Activated naive CD4-positive, alpha-beta T cell treated with anti-CD3 and anti-CD28 coated beads, Interleukin-2, amount 50 U/mL, for 72 hours (primary cell): ENCODE results near the gene LTB4R2. TPM values are rescaled to one million over a fixed set of nuclear protein-coding genes. Genes with fewer than 3 reads are reported as not detected.
"Not testable (repeated sequence)": the region's sequence is repeated elsewhere in the genome, so short reads cannot be mapped to it uniquely, and the experiment has no call there.

ENCODE experiments used
- ATAC-seq, 2 donors: fragments of 150-1000 bp; cut with Tn5 transposase; 2 replicates each; pipeline ENCODE4 v1.10.0; 2021; ENCODE audit warnings: mild to moderate bottlenecking in 2 of 2, moderate library complexity in 2 of 2
- DNase-seq, 2 donors: peaks; one replicate each; pipeline ENCODE4 v3.0.0; 2021 to 2022; ENCODE audit warnings: low spot score in 2 of 2
- H3K27ac Mint-ChIP-seq, 2 donors: one replicate each; pipeline ENCODE4 v1.8.0; 2022; ENCODE audit warnings: mild to moderate bottlenecking in 2 of 2, mixed read lengths in 2 of 2
- H3K36me3 Mint-ChIP-seq, 2 donors: one replicate each; pipeline ENCODE4 v1.8.0; 2022; ENCODE audit warnings: mixed read lengths in 2 of 2
- H3K9me3 Mint-ChIP-seq, 2 donors: one replicate each; pipeline ENCODE4 v1.8.0; 2022; ENCODE audit warnings: mixed read lengths in 2 of 2
- total RNA-seq, 2 donors: library from RNA; stranded (reverse); gene quantifications; one replicate each; pipeline ENCODE4 v1.2.3, GENCODE V29; 2022

LTB4R2 gene
- total RNA-seq, 2 donors from 2014 or later, result 13.7 to 16.2 TPM

DNA sequence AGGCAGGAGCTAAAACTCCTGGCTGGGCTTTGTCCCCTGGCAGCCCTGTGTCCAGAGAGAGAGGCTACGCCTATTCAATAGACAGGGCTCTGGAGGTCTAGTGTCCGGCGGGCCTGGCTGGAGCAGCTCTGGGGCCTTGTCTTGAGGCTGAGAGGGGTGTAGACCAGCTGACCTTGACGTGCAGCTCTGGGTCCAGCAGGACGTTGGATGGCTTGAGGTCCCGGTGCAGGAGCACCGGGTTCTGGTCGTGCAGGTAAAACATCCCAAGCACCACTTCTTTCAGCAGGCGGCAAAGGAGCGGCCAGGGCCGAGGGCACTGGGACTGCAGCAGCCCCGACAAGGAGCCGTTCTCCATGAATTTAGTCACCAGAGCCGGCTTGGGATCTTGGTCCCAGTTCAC is 28.9 kb downstream of the LTB4R2 start:
- no peak for DNase-seq
- Mint-ChIP-seq H3K36me3 (peaks cover 0 to 5% of the 10 kb centered on the region in 2 donors), H3K27ac (no peak overlapping the region), H3K9me3 (no peaks in the 10 kb centered on the region)
- no peak for ATAC-seq

DNA sequence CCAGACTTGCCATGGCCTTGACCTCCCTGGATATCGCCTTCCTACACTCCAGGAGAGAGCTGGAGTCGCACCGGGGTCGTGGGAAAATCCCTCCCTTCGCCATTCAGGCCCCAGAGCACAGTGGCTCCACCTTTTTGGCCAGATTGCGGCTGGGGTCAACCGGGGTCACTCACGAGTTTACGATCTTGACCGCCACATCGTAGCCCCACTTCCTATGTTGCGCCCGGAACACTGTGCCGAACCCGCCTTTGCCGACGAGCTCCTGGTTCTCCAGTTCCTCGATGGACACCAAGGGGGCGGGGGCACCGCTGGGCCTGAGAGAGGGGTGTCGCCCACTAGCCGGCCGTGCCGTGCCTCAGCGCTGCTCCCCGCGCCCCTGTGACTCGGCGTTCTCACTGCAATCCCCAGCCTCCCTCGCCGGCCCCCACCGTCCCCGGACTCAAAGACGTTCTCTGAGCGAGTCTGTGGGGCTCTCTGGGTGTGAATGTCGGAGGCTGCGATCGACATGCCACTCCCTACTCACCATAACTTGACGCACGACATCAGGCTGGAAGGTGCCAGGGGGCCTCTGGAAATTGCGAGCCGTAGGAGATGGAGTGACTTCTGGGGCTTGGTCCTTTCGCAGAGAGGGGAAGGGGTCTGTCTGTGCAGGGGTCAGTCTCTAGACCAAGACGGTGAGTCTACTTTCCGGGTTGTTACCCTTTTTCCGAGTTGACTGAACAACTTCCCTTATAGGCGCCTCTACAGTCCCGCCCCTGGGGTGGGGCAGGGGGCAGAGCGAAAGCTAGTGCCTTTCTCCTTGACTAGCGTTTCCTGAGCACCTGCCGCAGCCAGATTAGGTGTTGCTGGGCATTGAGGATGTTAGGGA is 29.6 kb downstream of the LTB4R2 start, which contains the start of gene RIPK3:
RIPK3 (minus strand) TSS at position 708 of the 868 bp plus-strand sequence; CDS start at position 543, 165 bp downstream.
- Mint-ChIP-seq H3K27ac (peak within 1 kb of the TSS; percentile 50 to 76), H3K9me3 (no peaks in the 10 kb centered on the region), H3K36me3 (peaks cover 0 to 5% of the 10 kb centered on the region in 2 donors)
- peak in 1 of 2 donors; percentile 70 for DNase-seq
- peak; percentile 92 to 93 for ATAC-seq

DNA sequence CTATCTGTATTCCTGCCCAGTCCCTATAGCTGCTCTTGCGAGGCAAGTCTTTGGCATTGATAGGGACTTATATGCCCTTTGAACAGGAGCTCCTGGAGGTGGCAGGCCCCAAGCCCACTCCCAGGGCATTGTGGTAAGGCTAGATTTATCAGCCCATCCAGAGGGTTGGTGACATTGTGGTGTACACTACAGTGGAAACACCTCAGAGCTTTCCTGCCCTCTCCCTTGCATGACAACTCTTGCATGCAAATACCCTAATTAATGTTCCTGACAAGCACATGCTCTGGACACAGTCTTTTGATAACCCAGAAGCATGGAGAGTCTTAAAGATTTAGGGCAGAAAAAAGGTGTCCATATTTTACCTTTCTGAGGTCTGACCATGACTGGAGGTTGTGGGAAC is 30.7 kb downstream of the LTB4R2 start:
- Mint-ChIP-seq H3K36me3 (no peaks in the 10 kb centered on the region), H3K27ac (no peak overlapping the region), H3K9me3 (no peaks in the 10 kb centered on the region)
- ATAC-seq (no peak), DNase-seq (no peak)

DNA sequence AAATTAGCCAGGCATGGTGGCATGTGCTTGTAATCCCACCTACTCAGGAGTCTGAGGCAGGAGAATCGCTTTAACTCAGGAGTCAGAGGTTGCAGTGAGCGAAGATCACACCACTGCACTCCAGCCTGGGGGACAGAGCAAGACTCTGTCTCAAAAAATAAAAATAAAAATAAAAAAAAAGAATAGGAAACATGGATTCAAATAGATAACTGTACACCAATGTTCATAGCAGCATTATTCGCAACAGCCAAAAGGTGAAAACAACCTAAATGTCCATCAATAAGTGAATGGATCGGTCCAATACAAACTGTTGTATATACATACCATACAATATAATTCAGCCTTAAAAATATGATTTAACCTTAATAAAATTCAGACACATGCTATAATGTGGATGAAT is 32.9 kb downstream of the LTB4R2 start:
- no peaks in the 10 kb centered on the region for H3K36me3 Mint-ChIP-seq

DNA sequence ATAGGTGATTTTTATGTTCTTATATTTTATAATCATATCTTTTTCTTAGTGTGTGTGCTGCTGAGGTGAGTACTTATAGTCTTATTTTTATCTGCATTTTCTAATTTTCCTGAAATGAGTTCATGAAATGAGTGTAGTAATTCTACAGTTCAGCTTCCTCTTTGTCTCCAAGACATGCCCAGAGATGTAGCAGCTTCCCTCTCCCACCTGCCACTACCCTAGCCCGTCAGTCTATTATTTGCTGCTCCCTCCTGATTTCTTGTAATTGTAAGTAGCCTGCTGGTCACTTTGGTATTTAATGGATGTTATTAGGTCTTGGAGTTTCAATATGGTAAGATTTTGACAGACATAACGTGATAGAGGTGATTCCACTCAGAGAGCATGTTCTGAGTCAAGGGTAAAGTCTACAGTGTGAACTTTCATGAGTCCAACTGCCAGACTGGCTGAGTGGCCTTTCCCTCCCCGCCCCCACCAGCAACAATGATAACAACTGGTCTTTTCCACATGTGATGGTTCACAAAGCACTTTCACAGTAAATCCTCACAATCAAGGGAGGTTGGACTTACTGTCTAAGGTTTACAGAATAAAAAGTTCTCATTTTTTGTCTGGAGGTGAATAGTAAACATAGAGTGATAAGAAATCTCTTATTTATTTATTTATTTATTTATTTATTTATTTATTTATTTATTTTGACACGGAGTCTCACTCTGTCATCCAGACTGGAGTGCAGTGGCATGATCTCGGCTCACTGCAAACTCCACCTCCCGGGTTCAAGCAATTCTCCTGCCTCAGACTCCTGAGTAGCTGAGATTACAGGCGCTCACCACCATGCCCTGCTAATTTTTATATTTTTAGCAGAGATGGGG is 34.1 kb downstream of the LTB4R2 start:
- no peaks in the 10 kb centered on the region for H3K9me3 Mint-ChIP-seq
- DNase-seq (no peak), ATAC-seq (no peak)
- H3K27ac Mint-ChIP-seq, result no peak overlapping the region
- H3K36me3 Mint-ChIP-seq, result no peaks in the 10 kb centered on the region

More for the DNA sequence above, 32.9 kb downstream of the LTB4R2 start:
- no peak for ATAC-seq
- DNase-seq, result no peak
- no peak overlapping the region for H3K27ac Mint-ChIP-seq
- no peaks in the 10 kb centered on the region for H3K9me3 Mint-ChIP-seq

DNA sequence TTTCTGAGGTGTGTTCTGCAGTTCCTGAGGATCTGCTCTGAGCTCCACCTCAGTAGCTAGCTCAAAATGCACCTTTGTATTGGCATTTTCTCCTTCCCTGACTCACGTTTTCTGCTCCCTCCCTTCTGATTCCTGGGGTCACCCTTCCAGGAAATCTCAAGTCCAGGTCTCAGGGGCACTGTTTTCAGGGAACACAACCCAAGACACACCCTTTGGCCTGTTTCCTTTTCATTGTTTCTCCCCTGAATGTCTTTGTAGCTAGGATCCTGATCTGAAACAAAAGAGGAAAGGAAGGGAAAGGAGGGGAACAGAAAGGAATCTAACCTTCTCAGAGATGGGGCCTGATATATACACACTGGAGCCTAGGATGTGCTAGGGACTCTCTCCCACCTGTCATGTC is 37.2 kb downstream of the LTB4R2 start:
- H3K36me3 Mint-ChIP-seq, result no peaks in the 10 kb centered on the region
- H3K27ac Mint-ChIP-seq, result no peak overlapping the region
- DNase-seq (no peak), ATAC-seq (no peak)
- no peaks in the 10 kb centered on the region for H3K9me3 Mint-ChIP-seq

DNA sequence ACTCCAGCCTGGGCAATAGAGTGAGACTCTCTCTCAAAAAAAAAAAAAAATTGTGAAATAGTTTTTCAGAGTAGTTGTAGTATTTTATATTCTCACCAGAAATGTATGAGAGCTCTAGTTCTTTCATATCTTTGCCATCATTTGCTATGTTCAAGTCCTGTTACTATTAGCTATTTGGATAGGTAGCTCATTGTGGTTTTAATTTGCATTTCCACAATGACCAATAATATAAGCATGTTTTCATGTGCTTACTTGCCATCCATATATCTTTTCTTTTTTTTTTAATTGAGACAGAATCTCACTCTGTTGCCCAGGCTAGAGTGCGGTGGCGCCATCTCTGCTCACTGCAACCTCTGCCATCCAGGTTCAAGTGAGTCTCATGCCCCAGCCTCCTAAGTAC is 38.2 kb downstream of the LTB4R2 start:
- Mint-ChIP-seq H3K9me3 (no peaks in the 10 kb centered on the region), H3K36me3 (no peaks in the 10 kb centered on the region), H3K27ac (no peak overlapping the region)
- DNase-seq (no peak), ATAC-seq (no peak)

DNA sequence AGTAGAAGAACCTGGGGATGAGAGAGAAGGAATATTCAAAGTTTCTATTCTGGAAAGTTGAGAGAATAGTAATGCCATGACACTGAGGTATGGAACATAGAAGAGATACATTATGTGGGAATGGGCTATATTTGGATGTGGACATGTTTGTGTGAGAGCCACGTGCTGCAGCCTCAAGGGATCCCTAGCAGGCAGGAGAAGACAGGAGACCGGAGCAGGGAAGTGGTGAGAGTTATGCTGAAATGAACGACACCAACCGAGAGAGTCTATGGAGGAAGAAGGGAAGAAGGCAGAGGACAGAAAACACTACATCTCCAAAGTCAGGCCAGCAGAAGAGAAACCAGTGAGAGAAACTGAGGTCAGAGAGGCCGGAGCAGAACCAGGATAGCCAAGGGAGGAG is 39.8 kb downstream of the LTB4R2 start:
- ATAC-seq (no peak), DNase-seq (no peak)
- Mint-ChIP-seq H3K27ac (no peak overlapping the region), H3K36me3 (no peaks in the 10 kb centered on the region), H3K9me3 (no peaks in the 10 kb centered on the region)

DNA sequence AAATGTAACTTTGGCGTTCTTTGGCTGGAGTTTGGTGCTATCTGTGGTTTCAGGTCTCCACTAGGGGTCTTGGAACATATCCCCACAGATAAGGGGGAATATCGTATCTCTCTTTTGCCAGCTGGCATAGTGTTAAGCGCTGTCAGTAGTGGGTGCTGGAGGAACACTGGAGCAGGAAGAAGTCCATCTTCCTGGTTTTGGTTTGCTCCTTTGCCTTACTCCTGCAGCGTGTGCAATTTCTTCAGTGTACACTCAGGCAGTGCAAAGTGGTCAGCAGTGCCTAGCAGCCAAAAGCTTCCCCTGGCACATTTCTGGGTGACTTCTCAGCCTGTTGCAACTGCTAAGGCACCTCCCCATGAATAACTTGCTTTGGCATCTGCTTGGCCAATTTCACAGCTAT is 41.6 kb downstream of the LTB4R2 start:
- Mint-ChIP-seq H3K36me3 (no peaks in the 10 kb centered on the region), H3K27ac (no peak overlapping the region), H3K9me3 (no peaks in the 10 kb centered on the region)
- no peak for ATAC-seq
- DNase-seq, result no peak

DNA sequence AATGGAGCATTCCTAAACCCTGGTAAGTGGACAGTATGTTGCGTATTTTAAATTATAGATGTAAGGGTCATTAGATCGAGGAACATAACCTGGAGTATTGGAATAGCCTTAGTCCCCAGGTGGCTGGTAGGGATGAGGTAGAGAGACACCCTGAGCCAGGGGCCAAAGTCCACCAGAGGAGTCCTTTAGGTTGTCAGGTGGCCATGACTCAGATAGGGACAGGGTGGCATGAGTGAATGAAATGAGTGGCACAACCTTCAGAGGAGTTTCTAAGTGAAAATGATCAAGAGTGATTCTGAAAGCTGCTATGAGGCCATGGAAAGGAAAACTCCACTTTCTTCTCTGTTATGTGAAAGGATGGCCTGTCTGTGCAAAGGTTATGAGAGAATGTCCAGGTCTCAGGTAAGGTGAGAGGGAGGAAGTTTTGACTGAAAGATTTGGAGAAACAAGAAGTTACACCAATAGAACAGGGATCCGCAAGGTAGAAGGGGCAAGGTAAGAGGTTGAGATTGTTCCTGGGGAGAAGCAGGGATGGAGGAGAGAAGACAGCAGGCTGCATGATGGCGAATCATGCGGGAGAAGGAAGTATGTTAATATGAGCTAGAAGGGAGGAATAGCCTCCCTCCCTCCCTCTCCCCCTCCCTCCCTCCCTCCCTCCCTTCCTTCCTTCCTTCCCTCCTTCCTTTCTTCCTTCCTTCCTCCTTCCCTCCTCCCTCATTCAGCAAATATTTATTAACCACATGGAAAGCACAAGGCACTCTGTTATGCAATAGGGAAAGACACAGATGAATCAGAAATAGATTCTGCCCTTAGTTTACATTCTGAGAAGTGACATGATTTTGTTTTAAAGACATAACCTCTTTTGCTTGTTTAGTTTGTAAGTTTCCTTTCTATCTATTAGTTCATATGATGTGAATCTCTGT is 43.9 kb downstream of the LTB4R2 start:
- ATAC-seq (peak; percentile 60 to 75), DNase-seq (no peak)
- no peaks in the 10 kb centered on the region for H3K9me3 Mint-ChIP-seq
- no peaks in the 10 kb centered on the region for H3K36me3 Mint-ChIP-seq
- peak overlapping the region in 1 of 2 donors; percentile 22 for H3K27ac Mint-ChIP-seq

DNA sequence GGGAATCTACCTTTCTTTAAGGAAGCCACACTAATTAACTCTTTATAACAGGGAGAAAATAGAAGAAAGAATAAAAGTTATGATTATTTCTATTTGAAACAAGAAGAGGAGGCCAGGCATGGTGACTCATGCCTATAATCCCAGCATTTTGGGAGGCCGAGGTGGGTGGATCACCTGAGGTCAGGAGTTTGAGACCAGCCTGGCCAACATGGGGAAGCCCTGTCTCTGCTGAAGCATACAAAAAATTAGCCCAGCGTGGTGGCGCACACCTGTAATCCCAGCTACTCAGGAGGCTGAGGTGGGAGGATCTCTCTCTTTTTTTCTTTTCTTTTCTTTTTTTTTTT is 44.5 kb downstream of the LTB4R2 start:
- ATAC-seq, H3K9me3 Mint-ChIP-seq, H3K27ac Mint-ChIP-seq, H3K36me3 Mint-ChIP-seq, DNase-seq: not testable (repeated sequence)

DNA sequence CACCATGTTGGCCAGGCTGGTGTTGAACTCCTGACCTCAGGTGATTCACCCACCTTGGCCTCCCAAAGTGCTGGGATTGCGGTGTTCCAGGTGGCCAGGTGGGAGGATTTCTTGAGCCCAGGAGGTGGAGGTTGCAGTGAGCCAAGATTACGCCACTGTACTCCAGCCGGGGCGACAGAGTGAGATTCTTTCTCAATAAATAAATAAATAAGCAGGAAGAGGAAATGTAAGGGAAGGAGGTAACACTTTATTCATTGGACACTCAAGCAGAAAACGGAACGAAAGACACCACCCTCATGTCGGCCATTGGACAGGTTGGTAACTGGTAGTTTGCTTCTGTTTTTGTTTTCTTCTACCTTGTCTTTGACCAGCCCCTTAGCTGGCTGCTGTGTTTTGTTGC is 45.1 kb downstream of the LTB4R2 start:
- Mint-ChIP-seq H3K36me3 (no peaks in the 10 kb centered on the region), H3K27ac (no peak overlapping the region), H3K9me3 (no peaks in the 10 kb centered on the region)
- DNase-seq (no peak), ATAC-seq (no peak)

DNA sequence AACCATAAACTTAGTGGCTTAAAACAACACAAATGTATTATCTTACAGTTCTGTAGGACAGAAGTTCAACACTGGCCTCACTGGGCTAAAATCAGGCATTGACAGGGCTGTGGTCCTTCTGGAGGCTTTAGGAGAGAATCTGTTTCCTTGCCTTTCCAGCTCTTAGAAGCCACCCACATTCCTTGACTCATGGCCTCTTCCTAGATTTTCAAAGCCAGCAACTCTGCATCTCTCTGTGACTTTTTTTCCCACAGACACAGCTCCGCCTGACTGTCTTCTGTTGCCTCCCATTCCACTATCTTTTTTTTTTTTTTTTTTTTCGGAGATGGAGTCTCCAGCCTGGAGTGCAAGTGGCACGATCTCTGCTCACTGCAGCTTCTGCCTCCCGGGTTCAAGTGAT is 46.3 kb downstream of the LTB4R2 start:
- no peak for DNase-seq
- ATAC-seq, result no peak
- Mint-ChIP-seq H3K36me3 (no peaks in the 10 kb centered on the region), H3K9me3 (no peaks in the 10 kb centered on the region), H3K27ac (peak overlapping the region in 1 of 2 donors; percentile 12)

DNA sequence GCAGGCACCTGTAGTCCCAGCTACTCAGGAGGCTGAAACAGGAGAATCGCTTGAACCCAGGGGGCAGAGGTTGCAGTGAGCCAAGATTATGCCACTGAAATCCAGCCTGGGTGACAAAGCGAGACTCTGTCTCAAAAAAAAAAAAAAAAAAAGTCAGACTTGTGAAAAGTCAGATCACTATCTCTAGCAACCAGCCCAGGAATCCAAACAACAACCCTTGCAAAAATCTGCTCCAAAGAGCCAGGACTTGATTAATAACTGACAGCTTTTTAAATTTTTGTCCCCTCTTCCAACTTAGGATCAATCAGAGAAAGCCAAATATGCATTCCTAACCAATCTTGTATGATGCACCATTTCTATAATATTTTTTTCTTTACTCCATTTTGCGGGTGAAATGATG is 50.3 kb downstream of the LTB4R2 start:
- Mint-ChIP-seq H3K9me3 (no peaks in the 10 kb centered on the region), H3K36me3 (no peaks in the 10 kb centered on the region), H3K27ac (no peak overlapping the region)
- ATAC-seq, result no peak
- DNase-seq, result no peak

DNA sequence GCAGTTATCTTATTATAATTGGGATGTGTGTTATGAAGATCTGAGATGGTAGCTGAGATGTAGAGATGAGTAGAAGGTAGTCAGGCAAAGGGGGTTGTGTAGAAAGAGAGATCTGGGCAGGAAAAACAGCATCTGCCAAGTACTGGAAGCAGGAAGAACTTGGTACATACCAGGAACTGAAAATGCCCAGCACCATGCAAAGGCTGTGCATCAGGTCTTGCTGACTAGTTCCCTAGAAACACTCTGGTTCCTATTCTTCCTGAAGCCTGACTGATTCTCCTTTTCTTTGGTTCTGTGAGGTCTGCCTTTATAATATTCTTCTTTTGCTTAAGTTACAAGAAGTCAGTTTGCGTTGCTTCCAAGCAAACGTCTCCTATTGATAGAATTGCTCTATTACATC is 51.4 kb downstream of the LTB4R2 start:
- Mint-ChIP-seq H3K36me3 (no peaks in the 10 kb centered on the region), H3K9me3 (no peaks in the 10 kb centered on the region), H3K27ac (no peak overlapping the region)
- DNase-seq, result no peak
- no peak for ATAC-seq
